NCI-H2196 treated with DMSO at 0.1 percent for 48 hours (cell line): ENCODE results near the gene ANKRD27.
"Not testable (repeated sequence)": the region's sequence is repeated elsewhere in the genome, so short reads cannot be mapped to it uniquely, and the experiment has no call there.

ENCODE experiments used
- DNase-seq: peaks from one replicate; lab custom pipeline; 2025; ENCODE audit not compliant: unreplicated experiment; lab: John Stamatoyannopoulos, UW

The ANKRD27 gene

GRCh38 chr19:32653599-32653915 is 21.4 kb downstream of the ANKRD27 start:
- no peak for DNase-seq

- no peak for DNase-seq
These were observed 21.9 kb downstream of the ANKRD27 start for GRCh38 chr19:32652894-32653598.

- DNase-seq: not testable (repeated sequence)
These were observed 22.6 kb downstream of the ANKRD27 start for GRCh38 chr19:32652331-32652730.

GRCh38 chr19:32651729-32652140 is 23.2 kb downstream of the ANKRD27 start:
- DNase-seq: no peak

GRCh38 chr19:32650671-32651070 is 24.3 kb downstream of the ANKRD27 start:
- no peak for DNase-seq

GRCh38 chr19:32649751-32650150 is 25.2 kb downstream of the ANKRD27 start:
- no peak for DNase-seq

GRCh38 chr19:32647361-32647760 is 27.6 kb downstream of the ANKRD27 start:
- no peak for DNase-seq

- DNase-seq: no peak
These were observed 28.4 kb downstream of the ANKRD27 start for GRCh38 chr19:32646556-32646955.

- no peak for DNase-seq
These were observed 32.2 kb downstream of the ANKRD27 start for GRCh38 chr19:32642771-32643170.

GRCh38 chr19:32638625-32639024 is 36.4 kb downstream of the ANKRD27 start:
- DNase-seq: no peak

- DNase-seq: no peak
These were observed 37.5 kb downstream of the ANKRD27 start for GRCh38 chr19:32637480-32637879.

GRCh38 chr19:32631381-32631780 is 43.6 kb downstream of the ANKRD27 start:
- DNase-seq: no peak

- DNase-seq: no peak
These were observed 44.6 kb downstream of the ANKRD27 start for GRCh38 chr19:32630338-32630737.

- no peak for DNase-seq
These were observed 47.2 kb downstream of the ANKRD27 start for GRCh38 chr19:32627714-32628270.

- no peak for DNase-seq
These were observed 48.0 kb downstream of the ANKRD27 start for GRCh38 chr19:32626969-32627368.

GRCh38 chr19:32624410-32624809 is 50.6 kb downstream of the ANKRD27 start:
- DNase-seq: no peak

- DNase-seq: no peak
These were observed 53.0 kb downstream of the ANKRD27 start for GRCh38 chr19:32622002-32622401.

GRCh38 chr19:32619051-32619685 is 55.8 kb downstream of the ANKRD27 start:
- no peak for DNase-seq

- DNase-seq: no peak
These were observed 59.4 kb downstream of the ANKRD27 start for GRCh38 chr19:32615569-32615968.

- no peak for DNase-seq
These were observed 60.1 kb downstream of the ANKRD27 start for GRCh38 chr19:32614916-32615315.

- no peak for DNase-seq
These were observed 62.0 kb downstream of the ANKRD27 start for GRCh38 chr19:32613008-32613407.

- DNase-seq: no peak
These were observed 63.8 kb downstream of the ANKRD27 start for GRCh38 chr19:32611161-32611560.

GRCh38 chr19:32607479-32607878 is 67.5 kb downstream of the ANKRD27 start:
- DNase-seq: no peak
